ENCODE results near the gene CDC42EP1. TPM values are rescaled to one million over a fixed set of nuclear protein-coding genes. Genes with fewer than 3 reads are reported as not detected.

The CDC42EP1 gene
- polyA plus RNA-seq, 1 experiment, result 36.3 TPM

DNA sequence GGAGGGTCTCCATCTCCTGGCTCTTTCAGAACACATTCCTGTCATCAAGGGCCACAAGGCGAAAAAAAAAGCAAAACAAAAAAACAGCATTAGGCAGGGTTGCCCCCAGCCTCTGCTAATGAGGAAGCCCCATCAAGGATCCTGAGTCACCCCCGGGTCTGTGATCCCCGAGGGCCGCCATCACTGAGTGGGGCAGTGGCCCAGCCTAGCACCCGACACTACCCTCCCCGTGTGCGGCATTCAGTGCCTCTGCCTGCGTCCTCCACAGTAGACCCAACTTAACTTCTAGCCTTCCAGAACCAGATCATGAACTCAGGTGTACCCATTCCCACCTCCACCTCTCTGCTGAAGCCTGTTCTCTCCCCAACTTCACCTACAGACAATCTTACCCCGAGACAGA is 6.6 kb upstream of the CDC42EP1 start:
- TF ChIP-seq, protein P1, sequence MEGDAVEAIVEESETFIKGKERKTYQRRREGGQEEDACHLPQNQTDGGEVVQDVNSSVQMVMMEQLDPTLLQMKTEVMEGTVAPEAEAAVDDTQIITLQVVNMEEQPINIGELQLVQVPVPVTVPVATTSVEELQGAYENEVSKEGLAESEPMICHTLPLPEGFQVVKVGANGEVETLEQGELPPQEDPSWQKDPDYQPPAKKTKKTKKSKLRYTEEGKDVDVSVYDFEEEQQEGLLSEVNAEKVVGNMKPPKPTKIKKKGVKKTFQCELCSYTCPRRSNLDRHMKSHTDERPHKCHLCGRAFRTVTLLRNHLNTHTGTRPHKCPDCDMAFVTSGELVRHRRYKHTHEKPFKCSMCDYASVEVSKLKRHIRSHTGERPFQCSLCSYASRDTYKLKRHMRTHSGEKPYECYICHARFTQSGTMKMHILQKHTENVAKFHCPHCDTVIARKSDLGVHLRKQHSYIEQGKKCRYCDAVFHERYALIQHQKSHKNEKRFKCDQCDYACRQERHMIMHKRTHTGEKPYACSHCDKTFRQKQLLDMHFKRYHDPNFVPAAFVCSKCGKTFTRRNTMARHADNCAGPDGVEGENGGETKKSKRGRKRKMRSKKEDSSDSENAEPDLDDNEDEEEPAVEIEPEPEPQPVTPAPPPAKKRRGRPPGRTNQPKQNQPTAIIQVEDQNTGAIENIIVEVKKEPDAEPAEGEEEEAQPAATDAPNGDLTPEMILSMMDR (IDR thresholded peaks at IDR 0.05; ENCODE audit: insufficient read depth, low read depth, low read length), result no peak
- no peak for DNase-seq (ENCODE audit: low read depth)

DNA sequence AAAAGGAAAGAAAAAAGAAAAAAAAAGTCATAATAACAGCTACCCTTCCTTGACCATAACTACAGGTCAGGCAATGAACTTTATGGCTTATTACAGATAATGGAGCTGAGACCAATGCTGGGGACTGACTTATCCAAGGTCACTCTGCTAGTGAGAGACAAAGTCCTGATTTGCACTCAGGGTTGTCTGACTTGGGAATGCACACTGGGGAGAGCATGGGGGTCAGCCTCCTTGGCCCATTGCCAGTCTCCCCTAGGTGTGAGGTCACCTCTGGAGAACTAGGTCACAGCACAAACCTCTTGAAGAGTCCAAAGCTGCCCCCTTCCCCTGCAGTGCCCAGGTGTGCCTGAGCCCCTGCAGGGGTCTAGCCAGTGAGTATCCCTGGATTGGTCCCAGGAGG is 5.3 kb upstream of the CDC42EP1 start:
- CTCF ChIA-PET, result interaction anchor here (1.4 kb wide), 1 partner anchor 9 kb away, joined by 4 read pairs; no protein-coding TSS in a partner anchor
- DNase-seq (ENCODE audit: low read depth), result no peak
- no peak overlapping the region for H3K4me3 ChIP-seq (ENCODE audit: low read depth, low read length)
- H3K27me3 ChIP-seq (ENCODE audit: control insufficient read depth, insufficient read depth, low read length), result no peaks in the 10 kb centered on the region
- TF ChIP-seq, protein P1 (IDR thresholded peaks at IDR 0.05; ENCODE audit: insufficient read depth, low read depth, low read length), result no peak
- POLR2A ChIA-PET, result interaction anchor here (0.6 kb wide), 1 partner anchor 1194 kb away, joined by 4 read pairs; no protein-coding TSS in a partner anchor
- no peaks in the 10 kb centered on the region for H3K36me3 ChIP-seq (ENCODE audit: control insufficient read depth, insufficient read depth, low read length)

More for the DNA sequence above, 6.6 kb upstream of the CDC42EP1 start:
- Histone ChIP-seq H3K4me3 (ENCODE audit: low read depth, low read length) (no peak overlapping the region), H3K36me3 (ENCODE audit: control insufficient read depth, insufficient read depth, low read length) (no peaks in the 10 kb centered on the region), H3K27me3 (ENCODE audit: control insufficient read depth, insufficient read depth, low read length) (no peaks in the 10 kb centered on the region)
- ChIA-PET CTCF (interaction anchor here (16.8 kb wide), 1 partner anchor 13 kb away, joined by 551 read pairs; the partner anchor contains the start of gene CDC42EP1), POLR2A (no interaction called here)

DNA sequence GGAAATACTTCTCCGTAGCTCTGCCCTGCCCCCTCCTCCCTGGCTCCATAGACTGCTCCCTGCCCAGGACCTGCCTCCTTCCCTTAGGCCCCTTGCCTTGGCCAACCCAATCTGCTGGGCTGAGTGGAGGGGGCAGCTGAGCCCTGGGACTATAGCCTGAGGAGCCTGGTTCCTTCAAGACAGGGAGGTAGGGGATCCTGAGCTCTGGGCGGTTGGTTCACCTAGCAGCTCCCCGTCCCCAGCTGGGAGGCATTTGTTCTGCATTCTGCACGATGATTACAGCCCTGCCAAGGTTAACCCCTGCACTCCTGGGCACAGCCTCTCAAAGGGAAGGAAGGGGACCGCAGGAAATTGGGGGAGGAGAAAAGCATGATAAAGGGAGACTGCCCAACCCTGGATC is 3.6 kb upstream of the CDC42EP1 start:
- Histone ChIP-seq H3K4me3 (ENCODE audit: low read depth, low read length) (no peak overlapping the region), H3K27me3 (ENCODE audit: control insufficient read depth, insufficient read depth, low read length) (no peaks in the 10 kb centered on the region), H3K36me3 (ENCODE audit: control insufficient read depth, insufficient read depth, low read length) (0 out of 2 replicates have a peak, but pooled peaks cover 1% of the 10 kb centered on the region)
- DNase-seq (ENCODE audit: low read depth), result no peak
- TF ChIP-seq, protein P1 (IDR thresholded peaks at IDR 0.05; ENCODE audit: insufficient read depth, low read depth, low read length), result no peak
- POLR2A ChIA-PET, result no interaction called here
- CTCF ChIA-PET, result interaction anchor here (0.9 to 22.0 kb wide), 2 partner anchors 9 to 11 kb away, joined by 3 to 551 read pairs; no protein-coding TSS in a partner anchor

DNA sequence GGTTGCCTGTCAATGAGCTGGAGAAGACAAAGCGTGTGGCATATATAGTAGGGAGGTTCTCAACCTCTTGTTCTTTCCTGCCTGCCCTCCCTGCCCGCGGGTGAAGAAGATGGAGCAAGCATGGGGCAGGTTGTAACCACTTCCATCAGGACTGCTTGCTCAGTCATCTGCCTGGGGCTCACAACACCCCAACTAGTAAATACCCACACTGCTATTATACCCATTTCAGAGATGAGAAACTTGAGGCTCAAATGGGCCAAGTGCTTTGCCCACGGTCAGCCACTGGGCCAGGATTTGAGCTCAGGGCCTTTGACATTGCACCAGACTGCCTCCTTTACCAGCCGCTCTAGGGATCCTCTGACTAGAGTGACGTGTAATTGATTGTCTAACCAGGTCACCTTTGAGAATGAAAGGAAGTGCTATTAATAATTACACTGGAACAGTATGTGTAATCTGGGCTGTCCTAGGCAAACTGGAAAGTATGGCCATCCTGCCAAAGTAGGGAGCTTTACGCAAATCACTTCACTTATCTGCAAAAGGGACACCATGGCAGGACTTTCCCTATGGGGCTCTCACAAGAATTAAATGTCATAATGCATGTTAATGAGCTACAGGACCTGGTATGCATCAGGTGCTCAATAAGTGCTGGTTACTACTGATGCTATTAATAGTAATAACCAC is 2.8 kb upstream of the CDC42EP1 start:
- TF ChIP-seq, protein P1 (IDR thresholded peaks at IDR 0.05; ENCODE audit: insufficient read depth, low read depth, low read length), result no peak
- Histone ChIP-seq H3K36me3 (ENCODE audit: control insufficient read depth, insufficient read depth, low read length) (peaks cover 6% of the 10 kb centered on the region; the same call in 1 of the 2 replicates), H3K27me3 (ENCODE audit: control insufficient read depth, insufficient read depth, low read length) (no peaks in the 10 kb centered on the region), H3K4me3 (ENCODE audit: low read depth, low read length) (no peak overlapping the region)
- POLR2A ChIA-PET, result no interaction called here
- no peak for DNase-seq (ENCODE audit: low read depth)
- CTCF ChIA-PET, result interaction anchor here (0.9 to 22.0 kb wide), 3 partner anchors 8 to 12 kb away, joined by 3 to 551 read pairs (median 4); no protein-coding TSS in a partner anchor

DNA sequence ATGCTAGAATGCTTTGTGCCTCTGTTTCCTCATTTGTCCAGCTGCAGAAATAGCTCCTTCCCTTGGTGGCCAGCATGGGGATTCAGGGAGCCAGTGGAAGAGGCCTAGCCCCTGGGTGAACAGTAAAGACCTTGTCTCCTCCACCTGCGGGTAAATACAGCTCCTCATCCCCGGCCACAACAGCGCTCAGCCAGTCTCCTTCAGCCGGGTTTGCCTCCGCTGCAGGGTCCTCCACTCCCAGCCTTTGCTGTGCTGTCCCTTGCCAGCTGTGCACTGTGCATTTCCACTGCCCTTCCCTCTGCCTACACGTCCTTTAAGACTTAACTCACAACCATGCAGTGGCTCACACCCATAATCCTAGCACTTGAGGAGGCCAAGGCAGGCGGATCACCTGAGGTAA is 1.5 kb upstream of the CDC42EP1 start:
- H3K27me3 ChIP-seq (ENCODE audit: control insufficient read depth, insufficient read depth, low read length), result no peaks in the 10 kb centered on the region
- H3K36me3 ChIP-seq (ENCODE audit: control insufficient read depth, insufficient read depth, low read length), result peaks cover 6% of the 10 kb centered on the region; the same call in 1 of the 2 replicates
- TF ChIP-seq, protein P1 (IDR thresholded peaks at IDR 0.05; ENCODE audit: insufficient read depth, low read depth, low read length), result no peak
- CTCF ChIA-PET, result interaction anchor here (0.9 to 22.0 kb wide), 3 partner anchors 8 to 34 kb away, joined by 3 to 551 read pairs (median 3); no protein-coding TSS in a partner anchor
- POLR2A ChIA-PET, result no interaction called here
- DNase-seq (ENCODE audit: low read depth), result no peak
- H3K4me3 ChIP-seq (ENCODE audit: low read depth, low read length), result no peak overlapping the region

All from BJ (cell line).